ENCODE results near the gene DUSP14. TPM values are rescaled to one million over a fixed set of nuclear protein-coding genes. Genes with fewer than 3 reads are reported as not detected.
"Not testable (repeated sequence)": the region's sequence is repeated elsewhere in the genome, so short reads cannot be mapped to it uniquely, and the experiment has no call there.

The DUSP14 gene
- polyA plus RNA-seq: 1 to 10 TPM; 1.6 to 4.8 (median 3.2) TPM
- long read RNA-seq, donor 1: 0 reads
- long read RNA-seq, donor 2, partial matches to known transcripts: 0 of 3 reads
- long read RNA-seq, donor 2, other reads (novel, unspliced or antisense): 0 of 3 reads
- long read RNA-seq, donor 3, partial matches to known transcripts: 15 of 17 reads
- long read RNA-seq, donor 3, other reads (novel, unspliced or antisense): 0 of 17 reads
- long read RNA-seq, donor 4, partial matches to known transcripts: 0 of 1 reads
- long read RNA-seq, donor 4, other reads (novel, unspliced or antisense): 0 of 1 reads
- long read RNA-seq, donor 5, partial matches to known transcripts: 0 of 1 reads
- long read RNA-seq, donor 5, other reads (novel, unspliced or antisense): 0 of 1 reads
- long read RNA-seq, donor 6, partial matches to known transcripts: 0 of 4 reads
- long read RNA-seq, donor 6, other reads (novel, unspliced or antisense): 0 of 4 reads
- long read RNA-seq, donor 7, transcript DUSP14-206 (3 exons, 1,537 nt): major isoform, 20 of 21 reads
- long read RNA-seq, donor 7, partial matches to known transcripts: 0 of 21 reads
- long read RNA-seq, donor 7, other reads (novel, unspliced or antisense): 0 of 21 reads
- long read RNA-seq, donor 8, partial matches to known transcripts: 0 of 1 reads
- long read RNA-seq, donor 8, other reads (novel, unspliced or antisense): 0 of 1 reads
- long read RNA-seq, donor 9: 0 reads
- long read RNA-seq, donor 10, partial matches to known transcripts: 0 of 2 reads
- long read RNA-seq, donor 10, other reads (novel, unspliced or antisense): 0 of 2 reads

GRCh38 chr17:37489197-37490001, at the start of gene DUSP14:
Gene DUSP14, plus strand, starts transcription at chr17:37489891. Its CDS starts 22,382 bp downstream, at chr17:37512273.
- no peaks in the 10 kb centered on the region for H3K36me3 ChIP-seq (ENCODE audit: control insufficient read depth in 3 of 3, insufficient read depth in 2 of 3, low read depth in 1 of 3, low read length in 3 of 3)
- DNase-seq (peak; percentile 65 to 93), FAIRE-seq (no peak)
- H3K27ac ChIP-seq (ENCODE audit: low read depth in 1 of 3, low read length in 2 of 3): peak within 1 kb of the TSS; percentile 27 to 87 (median 67)
- 0 to 1% (median 1%) methylated on average over 63 to 100 of the region's 100 CpGs for WGBS, 3 donors
- H3K4me3 ChIP-seq (ENCODE audit: low read depth in 1 of 3, low read length in 3 of 3): peak within 1 kb of the TSS; percentile 48 to 85 (median 57)
- H3K4me1 ChIP-seq (ENCODE audit: control insufficient read depth in 3 of 3, insufficient read depth in 2 of 3, low read depth in 1 of 3, low read length in 2 of 3): peaks cover 0 to 21% (median 3%) of the 10 kb centered on the region in 3 donors
- H3K9me3 ChIP-seq (ENCODE audit: control insufficient read depth in 2 of 2, insufficient read depth in 1 of 2, low read depth in 1 of 2, low read length in 1 of 2): no peaks in the 10 kb centered on the region
- H3K27me3 ChIP-seq (ENCODE audit: control insufficient read depth in 3 of 3, insufficient read depth in 3 of 3, low read length in 3 of 3): no peaks in the 10 kb centered on the region

- FAIRE-seq: no peak
- H3K27me3 ChIP-seq (ENCODE audit: control insufficient read depth in 3 of 3, insufficient read depth in 3 of 3, low read length in 3 of 3): no peaks in the 10 kb centered on the region
- H3K4me1 ChIP-seq (ENCODE audit: control insufficient read depth in 3 of 3, insufficient read depth in 2 of 3, low read depth in 1 of 3, low read length in 2 of 3): no peaks in the 10 kb centered on the region
- 94 to 100% (median 97%) methylated on average over 2 of the region's 2 CpGs for WGBS, 3 donors
- H3K36me3 ChIP-seq (ENCODE audit: control insufficient read depth in 3 of 3, insufficient read depth in 2 of 3, low read depth in 1 of 3, low read length in 3 of 3): peaks cover 4 to 41% (median 18%) of the 10 kb centered on the region in 3 donors
- H3K4me3 ChIP-seq (ENCODE audit: low read depth in 1 of 3, low read length in 3 of 3): no peak overlapping the region
- H3K27ac ChIP-seq (ENCODE audit: low read depth in 1 of 3, low read length in 2 of 3): no peak overlapping the region
- no peak for DNase-seq
- H3K9me3 ChIP-seq (ENCODE audit: control insufficient read depth in 2 of 2, insufficient read depth in 1 of 2, low read depth in 1 of 2, low read length in 1 of 2): no peaks in the 10 kb centered on the region
Measured at GRCh38 chr17:37440424-37440823, 49.3 kb upstream of the DUSP14 start.

DNA sequence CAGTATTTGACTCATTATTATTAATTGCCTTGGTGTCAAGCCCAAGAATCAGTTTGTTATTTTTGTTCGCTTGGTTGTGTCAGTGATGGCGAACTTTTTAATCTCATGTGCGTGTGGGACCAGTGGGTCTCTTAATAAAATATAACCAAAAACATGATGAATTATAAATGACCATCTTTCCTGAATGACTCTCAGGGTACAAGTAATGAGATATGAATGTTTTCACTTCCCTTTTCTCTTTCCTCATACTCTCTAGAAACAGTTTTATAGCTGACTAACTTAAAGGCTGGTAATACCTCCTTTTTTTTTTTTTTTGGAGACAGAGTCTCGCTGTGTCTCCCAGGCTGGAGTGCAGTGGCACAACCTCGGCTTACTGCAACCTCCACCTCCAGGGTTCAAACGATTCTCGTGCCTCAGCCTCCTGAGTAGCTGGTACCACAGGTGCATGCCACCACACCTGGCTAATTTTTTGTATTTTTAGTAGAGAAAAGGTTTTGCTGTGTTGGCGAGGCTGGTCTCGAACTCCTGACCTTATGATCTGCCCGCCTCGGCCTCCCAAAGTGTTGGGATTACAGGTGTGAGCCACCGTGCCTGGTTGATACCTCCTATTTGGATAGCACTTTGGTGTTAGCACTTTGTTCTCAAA, 48.2 kb upstream of the DUSP14 start:
- not testable (repeated sequence) for H3K4me1 ChIP-seq (ENCODE audit: control insufficient read depth in 3 of 3, insufficient read depth in 2 of 3, low read depth in 1 of 3, low read length in 2 of 3); H3K27ac ChIP-seq (ENCODE audit: low read depth in 1 of 3, low read length in 2 of 3); H3K4me3 ChIP-seq (ENCODE audit: low read depth in 1 of 3, low read length in 3 of 3); FAIRE-seq; H3K9me3 ChIP-seq (ENCODE audit: control insufficient read depth in 2 of 2, insufficient read depth in 1 of 2, low read depth in 1 of 2, low read length in 1 of 2); H3K27me3 ChIP-seq (ENCODE audit: control insufficient read depth in 3 of 3, insufficient read depth in 3 of 3, low read length in 3 of 3); DNase-seq
- H3K36me3 ChIP-seq (ENCODE audit: control insufficient read depth in 3 of 3, insufficient read depth in 2 of 3, low read depth in 1 of 3, low read length in 3 of 3): peaks cover 4 to 35% (median 18%) of the 10 kb centered on the region in 3 donors
- WGBS, 3 donors: 88 to 97% (median 91%) methylated on average over 12 of the region's 12 CpGs

DNA sequence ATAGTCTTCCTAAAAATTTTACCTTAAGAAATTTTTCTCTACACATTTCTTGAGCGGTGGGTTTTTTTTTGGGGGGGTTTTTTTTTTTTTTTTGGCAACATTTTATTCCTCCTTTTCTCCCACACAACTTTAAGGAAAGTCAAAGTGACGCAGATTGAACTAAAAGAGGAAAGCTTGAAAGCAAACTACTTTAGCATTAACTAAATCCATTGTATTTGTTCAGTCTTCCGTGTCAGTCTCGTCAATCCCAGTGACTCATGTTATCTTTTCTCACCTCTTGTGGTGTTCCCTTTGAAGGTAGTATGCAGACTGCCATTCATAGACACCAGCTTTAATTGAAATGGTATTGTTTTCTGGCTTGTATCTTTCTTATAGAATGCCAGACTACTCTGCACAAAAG, 43.7 kb upstream of the DUSP14 start:
- Histone ChIP-seq H3K36me3 (ENCODE audit: control insufficient read depth in 3 of 3, insufficient read depth in 2 of 3, low read depth in 1 of 3, low read length in 3 of 3) (peaks cover 0 to 32% (median 8%) of the 10 kb centered on the region in 3 donors), H3K27ac (ENCODE audit: low read depth in 1 of 3, low read length in 2 of 3) (no peak overlapping the region), H3K4me3 (ENCODE audit: low read depth in 1 of 3, low read length in 3 of 3) (no peak overlapping the region), H3K9me3 (ENCODE audit: control insufficient read depth in 2 of 2, insufficient read depth in 1 of 2, low read depth in 1 of 2, low read length in 1 of 2) (no peaks in the 10 kb centered on the region), H3K27me3 (ENCODE audit: control insufficient read depth in 3 of 3, insufficient read depth in 3 of 3, low read length in 3 of 3) (no peaks in the 10 kb centered on the region), H3K4me1 (ENCODE audit: control insufficient read depth in 3 of 3, insufficient read depth in 2 of 3, low read depth in 1 of 3, low read length in 2 of 3) (no peaks in the 10 kb centered on the region)
- DNase-seq (no peak), FAIRE-seq (no peak)
- 88 to 95% (median 90%) methylated on average over 4 of the region's 4 CpGs for WGBS, 3 donors

DNA sequence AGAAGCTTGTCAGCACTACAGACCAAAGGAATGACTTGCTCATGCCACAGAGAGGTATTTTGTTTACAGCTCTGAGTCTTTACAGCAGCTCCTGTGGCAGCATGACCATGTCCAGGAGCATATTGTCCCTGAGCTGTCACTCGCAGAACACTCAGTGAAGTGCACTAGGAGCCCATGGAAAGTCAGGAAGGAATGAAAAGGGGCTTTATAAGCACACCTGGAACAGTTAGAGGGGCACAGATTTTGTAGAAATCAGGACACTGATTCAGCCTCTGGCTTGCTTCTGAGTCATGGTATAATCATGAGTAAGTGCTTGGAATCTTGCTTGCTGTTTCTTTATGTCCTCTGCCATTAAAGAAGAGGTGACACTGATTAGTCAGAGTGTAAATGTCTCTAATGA, 42.0 kb upstream of the DUSP14 start:
- Histone ChIP-seq H3K9me3 (ENCODE audit: control insufficient read depth in 2 of 2, insufficient read depth in 1 of 2, low read depth in 1 of 2, low read length in 1 of 2) (no peaks in the 10 kb centered on the region), H3K27me3 (ENCODE audit: control insufficient read depth in 3 of 3, insufficient read depth in 3 of 3, low read length in 3 of 3) (no peaks in the 10 kb centered on the region), H3K27ac (ENCODE audit: low read depth in 1 of 3, low read length in 2 of 3) (no peak overlapping the region), H3K4me3 (ENCODE audit: low read depth in 1 of 3, low read length in 3 of 3) (no peak overlapping the region), H3K36me3 (ENCODE audit: control insufficient read depth in 3 of 3, insufficient read depth in 2 of 3, low read depth in 1 of 3, low read length in 3 of 3) (peaks cover 0 to 37% (median 8%) of the 10 kb centered on the region in 3 donors), H3K4me1 (ENCODE audit: control insufficient read depth in 3 of 3, insufficient read depth in 2 of 3, low read depth in 1 of 3, low read length in 2 of 3) (no peaks in the 10 kb centered on the region)
- WGBS, 3 donors: 97 to 100% (median 97%) methylated on average over 1 of the region's 1 CpG
- FAIRE-seq (no peak), DNase-seq (no peak)

DNA sequence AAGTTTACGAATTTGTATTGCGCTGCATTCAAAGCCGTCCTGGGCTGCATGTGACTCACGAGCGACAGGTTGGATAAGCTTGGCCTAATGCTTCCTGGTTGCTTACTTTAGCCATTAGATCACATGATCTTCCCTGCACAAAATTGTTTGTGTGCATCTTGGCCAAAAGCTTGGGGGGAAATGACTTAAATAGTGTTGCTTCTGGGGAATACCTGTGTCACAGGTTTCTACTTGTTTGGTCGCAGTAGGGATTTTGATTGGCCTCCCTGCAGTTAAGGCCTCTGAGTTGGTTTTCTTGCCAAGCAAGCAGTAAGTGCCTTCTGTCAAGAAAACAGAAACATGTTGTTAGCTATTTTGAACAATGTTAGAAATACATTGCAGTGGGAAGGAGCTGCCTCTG, 39.6 kb upstream of the DUSP14 start:
- Histone ChIP-seq H3K4me1 (ENCODE audit: control insufficient read depth in 3 of 3, insufficient read depth in 2 of 3, low read depth in 1 of 3, low read length in 2 of 3) (no peaks in the 10 kb centered on the region), H3K9me3 (ENCODE audit: control insufficient read depth in 2 of 2, insufficient read depth in 1 of 2, low read depth in 1 of 2, low read length in 1 of 2) (no peaks in the 10 kb centered on the region), H3K4me3 (ENCODE audit: low read depth in 1 of 3, low read length in 3 of 3) (no peak overlapping the region), H3K27me3 (ENCODE audit: control insufficient read depth in 3 of 3, insufficient read depth in 3 of 3, low read length in 3 of 3) (no peaks in the 10 kb centered on the region), H3K36me3 (ENCODE audit: control insufficient read depth in 3 of 3, insufficient read depth in 2 of 3, low read depth in 1 of 3, low read length in 3 of 3) (peaks cover 0 to 28% (median 2%) of the 10 kb centered on the region in 3 donors), H3K27ac (ENCODE audit: low read depth in 1 of 3, low read length in 2 of 3) (no peak overlapping the region)
- DNase-seq (no peak), FAIRE-seq (no peak)
- 88 to 98% (median 91%) methylated on average over 6 of the region's 6 CpGs for WGBS, 3 donors

DNA sequence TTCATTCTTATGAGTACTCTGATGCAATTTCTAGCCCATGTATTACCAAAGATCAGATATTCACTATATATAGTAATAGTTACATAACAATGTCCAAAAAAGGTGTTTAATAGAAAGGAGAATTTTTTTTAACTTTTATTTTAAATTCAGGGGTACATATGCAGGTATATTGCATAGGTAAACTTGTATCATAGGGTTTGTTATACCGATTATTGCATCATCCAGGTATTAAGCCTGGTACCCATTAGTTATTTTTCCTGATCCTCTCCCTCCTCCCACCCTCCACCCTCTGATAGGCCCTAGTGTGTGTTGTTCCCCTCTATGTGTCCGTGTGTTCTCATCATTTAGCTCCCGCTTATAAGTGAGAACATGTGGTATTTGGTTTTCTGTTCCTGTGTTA, 31.9 kb upstream of the DUSP14 start:
- FAIRE-seq; H3K4me1 ChIP-seq (ENCODE audit: control insufficient read depth in 3 of 3, insufficient read depth in 2 of 3, low read depth in 1 of 3, low read length in 2 of 3); H3K27me3 ChIP-seq (ENCODE audit: control insufficient read depth in 3 of 3, insufficient read depth in 3 of 3, low read length in 3 of 3); H3K9me3 ChIP-seq (ENCODE audit: control insufficient read depth in 2 of 2, insufficient read depth in 1 of 2, low read depth in 1 of 2, low read length in 1 of 2); H3K4me3 ChIP-seq (ENCODE audit: low read depth in 1 of 3, low read length in 3 of 3); DNase-seq; H3K27ac ChIP-seq (ENCODE audit: low read depth in 1 of 3, low read length in 2 of 3): not testable (repeated sequence)
- H3K36me3 ChIP-seq (ENCODE audit: control insufficient read depth in 3 of 3, insufficient read depth in 2 of 3, low read depth in 1 of 3, low read length in 3 of 3): peaks cover 0 to 29% (median 2%) of the 10 kb centered on the region in 3 donors
- 60 to 90% (median 73%) methylated on average over 3 of the region's 3 CpGs for WGBS, 3 donors
